Transverse colon (tissue), 4 donors: ENCODE data around the gene LEFTY1.

ENCODE experiments used
- EP300 ChIP-seq: sonication (generic); formaldehyde crosslinking; IDR thresholded peaks from one replicate; pipeline ENCODE4 v1.6.1; 2017; ENCODE audit warnings: antibody characterized with exemption, low read depth
- POLR2A ChIP-seq: fragments of 450-650 bp; IDR thresholded peaks from one replicate; pipeline ENCODE4 v1.6.1; 2016; ENCODE audit warnings: antibody characterized with exemption, mild to moderate bottlenecking, moderate library complexity
- POLR2AphosphoS5 ChIP-seq, 3 donors: sonication (generic); formaldehyde crosslinking; IDR thresholded peaks; one replicate each; pipeline ENCODE4 v1.6.1; 2016; ENCODE audit warnings: antibody characterized with exemption in 3 of 3
- TF ChIP-seq, protein P1 (sequence below), 5 experiments: fragments of 200-600 bp in 3 of 5; fragments of 450-650 bp in 2 of 5; sonication (generic) in 3 of 5; IDR thresholded peaks; 1 replicate in 2 of 5; 2 replicates in 3 of 5; pipeline ENCODE4 v1.5.1; 2016 to 2017; ENCODE audit warnings: antibody characterized with exemption in 5 of 5, inconsistent platforms in 3 of 5, mild to moderate bottlenecking in 2 of 5, moderate library complexity in 1 of 5

GRCh38 chr1:225888289-225888897 is 553 bp downstream of the LEFTY1 start:
- TF ChIP-seq, protein P1, sequence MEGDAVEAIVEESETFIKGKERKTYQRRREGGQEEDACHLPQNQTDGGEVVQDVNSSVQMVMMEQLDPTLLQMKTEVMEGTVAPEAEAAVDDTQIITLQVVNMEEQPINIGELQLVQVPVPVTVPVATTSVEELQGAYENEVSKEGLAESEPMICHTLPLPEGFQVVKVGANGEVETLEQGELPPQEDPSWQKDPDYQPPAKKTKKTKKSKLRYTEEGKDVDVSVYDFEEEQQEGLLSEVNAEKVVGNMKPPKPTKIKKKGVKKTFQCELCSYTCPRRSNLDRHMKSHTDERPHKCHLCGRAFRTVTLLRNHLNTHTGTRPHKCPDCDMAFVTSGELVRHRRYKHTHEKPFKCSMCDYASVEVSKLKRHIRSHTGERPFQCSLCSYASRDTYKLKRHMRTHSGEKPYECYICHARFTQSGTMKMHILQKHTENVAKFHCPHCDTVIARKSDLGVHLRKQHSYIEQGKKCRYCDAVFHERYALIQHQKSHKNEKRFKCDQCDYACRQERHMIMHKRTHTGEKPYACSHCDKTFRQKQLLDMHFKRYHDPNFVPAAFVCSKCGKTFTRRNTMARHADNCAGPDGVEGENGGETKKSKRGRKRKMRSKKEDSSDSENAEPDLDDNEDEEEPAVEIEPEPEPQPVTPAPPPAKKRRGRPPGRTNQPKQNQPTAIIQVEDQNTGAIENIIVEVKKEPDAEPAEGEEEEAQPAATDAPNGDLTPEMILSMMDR (IDR thresholded peaks at IDR 0.05) = no peak
- TF ChIP-seq POLR2A (no peak), POLR2AphosphoS5 (IDR thresholded peaks at IDR 0.05) (no peak), EP300 (no peak)
